AML-193 (cell line): Measurements from ENCODE around the gene ENTHD1.
"Not testable (repeated sequence)": the region's sequence is repeated elsewhere in the genome, so short reads cannot be mapped to it uniquely, and the experiment has no call there.

Source experiments
- DNase-seq, 2 experiments: peaks; one replicate each; lab custom pipeline; 2025; lab: John Stamatoyannopoulos, UW

Gene ENTHD1

DNA sequence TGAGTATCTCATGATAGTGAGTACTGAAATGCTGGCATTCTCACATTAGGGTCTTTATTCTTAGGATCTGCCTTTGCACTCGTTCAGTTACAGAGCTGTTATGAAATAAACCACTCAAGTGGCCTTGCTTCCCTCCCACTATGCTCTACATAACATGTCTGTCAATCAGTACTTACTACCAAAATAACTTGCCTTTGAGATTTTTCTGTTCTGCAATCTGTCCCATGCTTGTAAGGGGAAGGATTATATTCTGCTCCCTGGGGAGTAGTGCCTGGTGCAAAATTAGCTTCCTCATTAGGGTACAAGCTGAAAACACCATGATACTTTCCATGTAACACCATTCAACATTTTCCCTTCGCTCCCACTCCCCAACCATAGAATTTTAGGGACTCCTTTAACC lies 5.4 kb upstream of the ENTHD1 start:
- DNase-seq, result peak; percentile 33 to 38

DNA sequence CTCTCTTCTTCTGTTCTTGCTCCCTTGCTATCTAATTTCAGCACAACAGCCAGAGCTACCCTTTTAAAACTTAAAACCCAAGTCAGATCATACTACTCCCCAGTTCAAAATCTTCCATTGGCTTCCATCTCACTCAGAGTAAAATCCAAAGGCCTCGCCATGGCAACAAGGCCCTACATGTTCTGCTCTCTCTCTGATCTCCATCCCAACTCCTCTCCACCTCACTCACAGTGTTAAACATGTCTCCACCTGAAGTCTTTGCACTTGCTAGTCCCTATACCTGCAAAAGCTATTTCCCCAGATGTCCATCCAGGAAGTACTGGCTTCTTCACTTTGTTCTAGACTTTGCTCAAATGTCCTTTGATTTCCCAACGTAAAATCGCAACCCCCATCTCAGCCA lies 4.3 kb upstream of the ENTHD1 start:
- no peak for DNase-seq

DNA sequence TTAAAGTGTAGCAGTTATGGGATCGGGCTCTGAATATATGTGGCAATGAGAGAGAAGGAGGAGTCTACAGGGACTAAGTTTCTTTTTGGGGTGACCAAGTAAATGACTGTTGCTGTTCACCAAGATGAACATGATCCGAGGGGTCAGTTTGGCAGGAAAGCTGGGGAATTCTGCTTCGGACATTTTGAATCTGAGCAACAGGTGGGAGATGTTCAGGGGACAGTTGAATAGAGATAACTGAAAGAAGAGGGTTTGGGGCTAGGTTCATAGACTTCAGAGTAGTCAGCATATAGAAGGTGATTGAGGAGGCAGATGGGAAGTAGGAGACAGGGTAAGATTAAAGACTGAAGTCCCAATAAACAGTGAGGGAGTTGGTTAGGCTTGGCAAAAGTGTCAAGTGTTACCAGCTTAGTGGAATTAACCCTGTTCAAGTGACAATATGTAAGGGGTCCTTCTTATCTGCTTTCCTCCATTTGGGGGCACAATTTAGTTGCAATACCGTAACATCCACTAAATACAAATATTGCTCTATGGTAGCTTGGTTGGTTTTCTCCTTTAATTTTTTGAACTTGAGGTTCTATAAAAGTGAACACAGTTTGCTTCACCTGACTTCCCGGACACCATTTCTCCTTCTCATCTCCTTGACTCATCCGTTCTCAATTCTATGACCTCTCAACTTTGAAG lies 2.9 kb upstream of the ENTHD1 start:
- no peak for DNase-seq

DNA sequence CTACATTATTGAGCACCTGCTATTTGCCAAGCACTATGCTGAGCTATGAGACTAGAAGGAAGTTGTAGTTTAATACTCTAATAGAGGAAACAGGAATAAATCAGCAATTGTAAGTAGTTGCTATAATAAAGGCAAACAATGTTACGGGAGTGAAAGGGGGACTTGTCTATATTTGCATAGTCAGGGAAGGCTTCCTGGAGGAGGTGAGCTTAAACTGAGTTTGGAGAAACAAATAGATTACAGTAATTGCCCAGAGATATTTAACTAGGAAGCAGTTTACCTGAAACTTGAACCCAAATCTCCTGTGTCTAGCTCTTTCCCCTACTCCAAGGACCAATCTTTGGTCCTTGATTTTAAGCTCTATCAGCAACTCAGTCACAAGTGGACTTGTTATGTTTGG lies 2.1 kb upstream of the ENTHD1 start:
- no peak for DNase-seq

DNA sequence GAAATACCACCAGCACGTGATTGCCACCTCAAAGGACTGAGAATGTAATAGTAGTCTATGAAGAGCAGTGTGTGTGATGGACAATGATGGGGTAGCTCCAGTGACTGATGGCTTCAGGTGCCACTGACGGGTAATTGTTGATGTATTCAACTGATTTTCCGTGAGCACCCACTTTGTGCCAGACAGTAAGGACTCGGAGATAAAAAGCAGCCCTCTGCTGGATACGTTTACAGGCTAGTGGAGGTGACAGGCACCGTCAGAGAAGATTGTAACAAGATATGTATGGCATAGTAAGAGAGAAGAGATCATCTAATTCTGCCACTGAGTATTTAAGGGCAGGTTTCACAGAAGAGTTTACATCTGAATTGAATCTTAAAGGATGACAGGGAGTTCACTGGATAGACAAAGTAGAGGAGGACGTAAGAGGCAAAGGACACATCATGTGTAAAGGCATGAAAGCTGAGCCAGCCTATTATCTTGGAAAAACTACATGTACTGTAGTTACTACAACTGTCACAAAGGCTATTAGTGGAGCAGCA lies 1.1 kb upstream of the ENTHD1 start:
- DNase-seq, result no peak

DNA sequence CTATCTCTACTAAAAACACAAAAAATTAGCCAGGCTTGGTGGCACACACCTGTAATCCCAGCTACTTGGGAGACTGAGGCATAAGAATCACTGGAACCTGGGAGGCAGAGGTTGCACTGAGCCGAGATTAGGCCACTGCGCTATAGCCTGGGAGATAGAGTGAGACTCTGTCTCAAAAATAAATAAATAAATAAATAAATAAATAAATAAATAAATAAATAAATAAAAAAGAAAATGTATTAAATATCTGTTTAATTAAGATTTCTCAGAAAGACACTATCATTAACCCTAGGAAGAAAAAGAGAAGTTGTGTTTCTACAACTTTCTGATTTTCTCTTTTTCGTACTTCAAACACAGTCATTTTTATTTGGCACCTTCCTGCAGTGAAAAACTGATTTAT lies 3.6 kb downstream of the ENTHD1 start:
- not testable (repeated sequence) for DNase-seq

DNA sequence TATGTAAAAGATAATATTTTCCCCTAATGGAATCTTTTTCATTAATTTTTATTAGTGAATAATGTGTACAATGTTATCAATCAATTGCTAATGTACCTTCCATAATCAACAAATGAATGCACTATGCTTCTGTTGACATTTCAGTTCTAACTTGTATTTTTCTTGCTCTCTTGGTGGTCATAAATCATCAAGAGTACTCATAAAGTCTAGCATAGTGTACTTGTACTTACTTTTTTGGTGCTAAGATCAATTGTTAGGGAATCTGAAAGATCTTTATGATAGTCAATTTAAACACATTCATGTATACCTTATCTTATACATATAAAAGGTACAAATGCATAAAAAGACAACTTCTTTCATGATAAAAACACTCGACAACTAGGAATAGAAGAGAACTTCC lies 10.5 kb downstream of the ENTHD1 start:
- DNase-seq, result no peak

DNA sequence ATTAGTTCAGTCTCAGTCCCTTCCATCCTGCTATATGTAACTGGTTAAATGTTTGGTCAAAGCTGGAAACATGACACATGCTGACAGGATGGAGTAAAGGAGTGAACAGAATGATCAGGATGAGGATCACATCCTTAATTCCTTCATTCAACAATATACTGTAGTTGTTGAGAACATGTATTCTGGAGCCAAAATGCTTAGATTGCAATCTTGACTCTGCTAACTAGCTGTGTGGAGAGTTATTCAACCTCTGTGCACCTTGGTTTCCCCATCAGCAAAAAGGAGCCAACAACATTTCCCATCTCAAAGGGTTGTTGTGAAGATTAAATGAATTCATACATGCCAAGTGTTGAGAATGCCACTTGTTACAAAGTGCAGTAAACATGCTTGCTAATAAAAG lies 12.8 kb downstream of the ENTHD1 start:
- no peak for DNase-seq

DNA sequence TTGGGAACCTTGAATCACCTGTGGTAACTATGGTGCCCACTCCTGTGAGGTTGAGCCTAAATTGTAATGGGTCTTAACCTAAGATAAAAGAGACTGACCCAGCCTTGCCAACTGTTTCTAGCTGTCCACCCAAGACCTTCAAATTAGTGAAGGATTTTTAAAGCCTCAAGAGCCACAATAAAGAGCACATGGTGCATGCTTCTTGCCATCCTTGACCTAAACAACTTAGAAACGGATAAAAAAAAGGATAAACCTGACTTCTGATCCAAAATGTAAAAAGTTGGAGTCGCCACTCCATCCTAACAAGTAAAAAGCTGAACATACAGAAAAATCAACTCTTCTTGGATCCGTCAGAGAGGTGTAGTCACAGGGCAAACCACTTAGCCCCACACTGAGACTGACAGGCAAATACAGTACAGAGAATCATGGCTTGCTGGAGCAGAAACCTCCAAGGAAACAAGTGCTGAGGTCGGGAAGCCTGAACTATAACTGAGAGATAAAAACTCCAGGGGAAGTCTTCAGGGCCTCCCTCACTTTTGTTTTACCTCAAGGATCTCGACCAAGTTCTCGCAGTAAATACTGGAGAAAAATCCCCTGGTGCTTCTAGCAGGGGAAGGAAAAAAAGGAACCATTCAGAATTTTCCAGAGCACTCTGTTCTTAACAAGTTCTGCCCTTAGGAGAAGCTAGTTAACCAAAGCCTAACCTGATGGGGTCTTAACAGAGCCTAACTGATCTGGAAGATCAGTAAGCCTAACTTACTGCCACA lies 16.3 kb downstream of the ENTHD1 start:
- DNase-seq, result no peak

DNA sequence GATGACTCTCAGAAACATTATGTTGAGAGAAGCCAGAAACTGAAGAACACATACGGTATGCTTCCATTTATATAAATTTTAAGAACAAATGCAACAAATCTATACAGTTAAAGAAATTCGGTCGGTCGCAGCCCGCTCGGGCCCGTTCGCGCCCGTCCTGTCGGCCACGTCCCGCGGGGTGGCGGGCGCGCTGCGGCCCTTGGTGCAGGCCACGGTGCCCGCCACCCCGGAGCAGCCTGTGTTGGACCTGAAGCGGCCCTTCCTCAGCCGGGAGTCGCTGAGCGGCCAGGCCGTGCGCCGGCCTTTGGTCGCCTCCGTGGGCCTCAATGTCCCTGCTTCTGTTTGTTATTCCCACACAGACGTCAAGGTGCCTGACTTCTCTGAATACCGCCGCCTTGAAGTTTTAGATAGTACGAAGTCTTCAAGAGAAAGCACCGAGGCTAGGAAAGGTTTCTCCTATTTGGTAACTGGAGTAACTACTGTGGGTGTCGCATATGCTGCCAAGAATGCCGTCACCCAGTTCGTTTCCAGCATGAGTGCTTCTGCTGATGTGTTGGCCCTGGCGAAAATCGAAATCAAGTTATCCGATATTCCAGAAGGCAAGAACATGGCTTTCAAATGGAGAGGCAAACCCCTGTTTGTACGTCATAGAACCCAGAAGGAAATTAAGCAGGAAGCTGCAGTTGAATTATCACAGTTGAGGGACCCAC lies 18.2 kb downstream of the ENTHD1 start:
- DNase-seq, result not testable (repeated sequence)

DNA sequence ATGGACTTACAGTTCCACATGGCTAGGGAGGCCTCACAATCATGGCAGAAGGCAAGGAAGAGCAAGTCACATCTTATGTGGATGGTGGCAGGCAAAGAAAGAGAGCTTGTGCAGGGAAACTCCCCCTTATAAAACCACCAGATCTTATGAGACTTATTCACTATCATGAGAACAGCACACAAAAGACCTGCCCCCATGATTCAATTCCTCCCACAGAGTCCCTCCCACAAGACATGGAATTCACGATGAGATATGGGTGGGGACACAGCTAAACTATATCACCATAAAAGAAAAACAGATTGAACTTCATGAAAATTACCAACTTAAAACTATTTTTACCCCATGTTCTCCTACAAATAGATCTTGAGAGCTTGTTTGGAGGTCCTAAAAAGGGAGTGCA lies 19.6 kb downstream of the ENTHD1 start:
- DNase-seq, result no peak

DNA sequence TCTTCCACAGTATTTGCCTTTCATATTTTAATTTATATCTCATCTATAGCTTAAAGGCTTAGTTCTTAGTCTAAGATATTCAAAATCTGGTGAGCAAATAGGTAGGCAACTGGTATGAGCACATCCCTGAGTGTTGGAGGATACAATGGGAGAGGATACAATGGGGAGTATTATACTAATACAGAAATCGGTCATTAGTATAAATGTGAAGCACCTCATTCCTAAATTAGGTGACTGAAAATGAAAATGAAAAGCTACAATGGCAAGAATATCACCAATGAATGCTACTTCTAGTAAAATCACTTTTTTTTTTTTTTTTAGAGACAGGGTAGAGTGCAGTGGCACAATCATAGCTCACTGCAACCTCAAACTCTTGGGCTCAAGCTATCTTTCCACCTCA lies 21.0 kb downstream of the ENTHD1 start:
- DNase-seq, result no peak

DNA sequence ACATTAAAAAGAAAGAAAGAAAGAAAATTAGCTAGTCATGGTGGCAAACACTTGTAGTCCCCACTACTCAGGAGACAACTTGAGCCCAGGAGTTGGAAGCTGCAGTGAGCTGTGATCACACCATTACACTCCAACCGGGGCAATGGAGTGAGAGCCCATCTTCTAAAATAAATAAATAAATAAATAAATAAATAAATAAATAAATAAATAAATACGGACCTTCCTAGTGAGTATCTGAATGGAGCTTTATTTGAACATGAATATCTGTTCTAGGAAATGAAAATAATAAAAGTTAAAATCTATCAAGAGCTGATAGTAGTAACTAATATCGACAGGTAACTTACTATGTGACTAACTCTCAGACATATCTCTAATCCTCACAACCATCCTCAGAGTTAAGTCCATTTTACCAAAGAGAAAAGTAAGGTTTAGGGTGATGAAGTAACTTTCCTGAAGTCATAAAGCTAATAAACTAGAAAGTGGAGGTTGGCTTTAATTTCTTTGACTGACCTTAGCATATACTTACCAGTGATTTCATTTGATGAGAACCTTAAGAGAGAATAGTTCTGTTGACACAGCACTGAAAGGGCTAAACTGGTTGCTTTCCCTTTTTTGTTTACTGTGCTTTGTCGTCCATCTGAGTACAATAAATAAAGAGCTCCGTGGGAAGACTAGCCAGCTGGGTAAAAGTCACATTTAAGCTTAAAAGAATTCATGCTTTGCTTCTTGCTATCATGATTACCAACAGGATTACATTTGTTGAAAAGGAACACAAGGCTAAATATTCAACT lies 22.4 kb downstream of the ENTHD1 start:
- no peak for DNase-seq

DNA sequence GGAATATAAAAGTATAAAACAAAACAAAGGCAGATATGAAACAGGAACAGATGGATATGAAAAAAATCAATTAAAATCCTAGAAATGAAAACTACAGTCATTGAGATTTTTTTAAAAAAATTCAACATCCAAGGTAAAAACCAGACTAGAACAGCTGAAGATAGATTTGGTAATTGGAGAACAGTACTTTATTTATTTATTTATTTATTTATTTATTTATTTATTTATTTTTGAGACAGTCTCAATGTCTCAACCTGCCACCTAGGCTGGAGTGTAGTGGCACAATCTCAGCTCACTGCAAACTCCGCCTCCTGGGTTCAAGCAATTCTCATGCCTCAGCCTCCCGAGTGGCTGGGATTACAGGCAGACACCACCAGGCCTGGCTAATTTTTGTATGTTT lies 23.8 kb downstream of the ENTHD1 start:
- not testable (repeated sequence) for DNase-seq

DNA sequence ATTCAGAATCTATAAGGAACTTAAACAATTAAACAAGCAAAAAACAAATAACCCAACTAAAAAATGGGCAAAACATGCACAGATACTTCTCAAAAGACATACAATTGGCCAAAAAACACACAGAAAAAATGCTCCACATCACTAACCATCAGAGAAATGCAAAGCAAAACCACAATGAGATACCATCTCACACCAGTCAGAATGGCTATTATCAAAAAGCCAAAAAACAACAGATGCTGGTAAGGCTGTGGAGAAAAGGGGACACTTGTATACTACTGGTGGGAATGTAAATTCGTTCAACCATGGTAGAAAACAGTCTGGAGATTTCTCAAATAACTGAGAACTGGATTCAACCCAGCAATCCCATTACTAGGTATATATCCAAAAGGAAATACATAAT lies 24.8 kb downstream of the ENTHD1 start:
- no peak for DNase-seq

DNA sequence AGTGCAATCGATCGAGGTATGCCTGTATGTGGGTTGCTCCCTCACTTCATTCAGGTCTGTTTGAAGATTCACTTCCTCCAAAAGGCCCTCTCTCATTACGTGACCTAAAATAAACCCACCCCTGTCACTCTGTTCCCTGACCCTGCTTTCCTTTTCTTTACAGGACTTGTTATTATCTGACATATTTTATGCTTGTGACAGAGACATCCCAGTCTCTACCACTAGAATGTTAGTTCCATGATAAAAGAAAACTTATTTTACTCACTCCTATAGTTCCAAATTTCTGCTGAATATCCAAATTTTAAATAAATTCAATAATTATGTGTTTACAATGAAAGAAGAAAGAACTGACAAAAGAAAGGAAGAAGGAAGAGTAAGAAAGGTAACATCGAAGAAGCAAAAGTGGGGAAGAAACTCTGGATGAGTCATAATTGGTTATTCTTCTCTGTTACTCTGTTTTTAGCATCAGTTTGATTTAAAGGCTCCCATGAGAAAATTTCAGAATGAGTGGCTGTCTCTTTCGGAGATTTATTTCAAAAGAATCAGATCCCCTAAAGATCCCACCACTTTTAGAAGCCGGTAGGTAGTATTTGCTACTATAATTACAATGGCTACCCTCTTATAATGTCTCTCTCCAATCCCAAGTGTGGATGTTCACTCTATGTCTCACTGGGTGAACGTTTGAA lies 33.5 kb downstream of the ENTHD1 start:
- no peak for DNase-seq

DNA sequence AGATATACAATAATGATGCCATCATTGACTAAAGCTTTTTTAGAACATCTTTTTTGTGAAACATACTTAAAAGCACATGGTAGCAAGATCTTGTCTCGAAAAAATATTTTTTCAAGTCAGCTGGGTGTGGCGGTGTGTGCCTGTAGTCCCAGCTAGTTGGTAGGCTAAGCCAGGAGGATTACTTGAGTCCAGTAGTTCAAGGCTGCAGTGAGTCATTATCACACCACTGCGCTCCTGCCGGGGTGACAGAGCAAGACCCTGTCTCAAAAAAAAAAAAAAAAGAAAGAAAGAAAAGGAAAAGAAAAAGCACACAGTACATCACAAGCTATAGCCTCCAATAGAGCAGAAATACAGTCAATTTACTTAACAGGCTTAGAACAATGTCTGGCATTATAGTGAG lies 37.0 kb downstream of the ENTHD1 start:
- no peak for DNase-seq

DNA sequence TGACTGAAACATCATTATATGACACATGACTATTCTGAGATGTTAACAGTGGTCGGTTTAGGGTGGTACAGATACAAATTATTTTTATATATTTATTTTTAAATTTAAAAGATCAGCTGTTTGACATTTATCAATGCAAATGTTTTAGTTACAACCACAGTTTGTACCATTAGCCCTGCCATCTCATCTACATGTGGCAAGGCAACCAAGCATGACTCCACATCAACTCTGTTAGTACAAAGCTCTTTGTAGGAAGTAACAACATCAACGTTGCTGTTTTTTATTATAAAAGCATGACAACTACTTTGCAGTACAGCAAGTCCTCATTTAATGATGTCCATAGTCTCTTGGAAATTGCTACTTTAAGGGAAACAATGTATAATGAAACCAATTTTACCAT lies 40.8 kb downstream of the ENTHD1 start:
- no peak for DNase-seq

DNA sequence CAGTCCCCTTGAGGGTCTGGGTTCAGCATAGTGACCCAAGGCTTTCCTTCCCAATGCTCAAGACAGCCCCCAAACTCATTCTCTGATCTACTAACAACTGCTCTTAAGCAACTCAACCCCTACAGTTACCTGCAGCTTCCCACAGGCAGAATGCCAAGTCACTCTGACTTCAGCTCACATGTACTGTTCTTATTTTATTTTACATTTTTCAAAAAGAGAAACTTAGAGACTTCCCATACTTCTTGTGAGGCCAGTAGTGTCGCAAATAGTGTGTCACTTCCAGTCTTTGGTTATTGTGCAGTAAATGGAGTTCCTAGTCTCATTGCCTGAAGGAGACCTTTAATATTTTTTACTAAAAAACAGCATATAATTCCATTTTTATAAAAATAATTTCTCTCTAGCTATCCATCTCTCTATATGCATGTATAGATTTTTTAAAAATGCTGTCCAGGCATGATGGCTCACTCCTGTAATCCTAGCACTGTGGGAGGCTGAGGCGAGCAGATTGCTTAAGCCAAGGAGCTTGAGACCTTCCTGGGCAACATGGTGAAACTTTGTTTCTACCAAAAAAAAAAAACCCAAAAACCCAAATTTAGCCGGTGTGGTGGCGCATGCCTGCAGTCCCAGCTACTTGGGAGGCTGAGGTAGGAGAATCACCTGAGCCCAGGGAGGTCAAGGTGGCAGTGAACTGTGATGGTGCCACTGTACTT lies 41.8 kb downstream of the ENTHD1 start:
- peak in 1 of 2 experiments; percentile 21 for DNase-seq

DNA sequence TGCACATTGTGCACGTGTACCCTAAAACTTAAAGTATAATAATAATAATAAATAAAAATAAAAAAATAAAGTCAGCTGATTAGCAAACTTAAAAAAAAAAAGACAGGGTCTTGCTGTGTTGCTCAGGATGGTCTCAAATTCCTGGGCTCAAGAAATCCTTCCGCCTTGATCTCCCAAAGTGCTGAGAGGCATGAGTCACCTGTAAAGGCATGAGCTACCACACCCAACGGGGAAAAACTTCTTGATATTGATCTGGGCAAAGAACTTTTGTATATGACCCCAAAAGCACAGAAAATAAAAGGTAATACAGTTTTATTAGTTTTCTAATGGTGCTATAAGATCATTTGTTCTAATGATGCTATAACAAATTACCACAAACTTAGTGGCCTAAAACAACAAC lies 46.1 kb downstream of the ENTHD1 start:
- no peak for DNase-seq

DNA sequence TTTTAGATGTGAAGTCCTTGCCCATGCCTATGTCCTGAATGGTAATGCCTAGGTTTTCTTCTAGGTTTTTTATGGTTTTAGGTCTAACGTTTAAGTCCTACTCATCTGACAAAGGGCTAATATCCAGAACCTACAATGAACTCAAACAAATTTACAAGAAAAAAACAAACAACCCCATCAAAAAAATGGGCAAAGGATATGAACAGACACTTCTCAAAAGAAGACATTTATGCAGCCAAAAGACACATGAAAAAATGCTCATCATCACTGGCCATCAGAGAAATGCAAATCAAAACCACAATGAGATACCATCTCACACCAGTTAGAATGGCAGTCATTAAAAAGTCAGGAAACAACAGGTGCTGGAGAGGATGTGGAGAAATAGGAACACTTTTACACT lies 47.0 kb downstream of the ENTHD1 start:
- not testable (repeated sequence) for DNase-seq
